Coronary artery (tissue), 2 donors: ENCODE data around the gene NACA2.
"Not testable (repeated sequence)": the region's sequence is repeated elsewhere in the genome, so short reads cannot be mapped to it uniquely, and the experiment has no call there.

Experiments
- DNase-seq: peaks from one replicate; pipeline ENCODE4 v3.0.0-alpha.2; 2017; ENCODE audit warnings: low spot score
- H3K27ac ChIP-seq, 2 donors: fragments of 200-600 bp; sonication (generic); one replicate each; pipeline ENCODE4 v1.5.1; 2016 to 2019
- H3K4me3 ChIP-seq: fragments of 200-600 bp; sonication (generic); 2 replicates; pipeline ENCODE4 v1.5.1; 2016; ENCODE audit warnings: mild to moderate bottlenecking, moderate library complexity
- CTCF ChIP-seq: fragments of 200-600 bp; sonication (generic); IDR thresholded peaks from one replicate; pipeline ENCODE4 v1.5.1; 2019; ENCODE audit warnings: antibody characterized with exemption

Gene NACA2

GRCh38 chr17:61631800-61632199, 40.8 kb upstream of the NACA2 start:
- no peak for DNase-seq
- no peak for TF ChIP-seq CTCF

GRCh38 chr17:61628158-61628557, 37.1 kb upstream of the NACA2 start:
- H3K27ac ChIP-seq, H3K4me3 ChIP-seq, DNase-seq: not testable (repeated sequence)

More at GRCh38 chr17:61631800-61632199, 40.8 kb upstream of the NACA2 start:
- H3K4me3 ChIP-seq = no peak overlapping the region
- no peak overlapping the region for H3K27ac ChIP-seq

- no peak overlapping the region for H3K4me3 ChIP-seq
- no peak for DNase-seq
- TF ChIP-seq CTCF = no peak
- no peak overlapping the region for H3K27ac ChIP-seq
Measured at GRCh38 chr17:61627658-61628057, 36.6 kb upstream of the NACA2 start.

- Histone ChIP-seq H3K4me3 (no peak overlapping the region), H3K27ac (no peak overlapping the region)
- no peak for DNase-seq
- TF ChIP-seq CTCF = no peak
Measured at GRCh38 chr17:61627125-61627524, 36.1 kb upstream of the NACA2 start.

GRCh38 chr17:61625564-61625963, 34.5 kb upstream of the NACA2 start:
- Histone ChIP-seq H3K27ac (no peak overlapping the region), H3K4me3 (no peak overlapping the region)
- no peak for DNase-seq
- TF ChIP-seq CTCF = no peak

GRCh38 chr17:61624951-61625350, 33.9 kb upstream of the NACA2 start:
- Histone ChIP-seq H3K27ac (no peak overlapping the region), H3K4me3 (no peak overlapping the region)
- no peak for DNase-seq
- no peak for TF ChIP-seq CTCF

GRCh38 chr17:61621317-61621716, 30.3 kb upstream of the NACA2 start:
- no peak overlapping the region for H3K4me3 ChIP-seq
- H3K27ac ChIP-seq = no peak overlapping the region
- no peak for TF ChIP-seq CTCF
- no peak for DNase-seq

GRCh38 chr17:61619953-61620352, 28.9 kb upstream of the NACA2 start:
- TF ChIP-seq CTCF = no peak
- no peak overlapping the region for H3K27ac ChIP-seq

More at GRCh38 chr17:61619953-61620352, 28.9 kb upstream of the NACA2 start:
- H3K4me3 ChIP-seq = no peak overlapping the region
- no peak for DNase-seq
